ENCODE results near the gene SLC35B2. TPM values are rescaled to one million over a fixed set of nuclear protein-coding genes. Genes with fewer than 3 reads are reported as not detected.

Gene SLC35B2
- total and polyA plus RNA-seq, 2 experiments from 2014 or later = 14.0 to 30.9 TPM

DNA sequence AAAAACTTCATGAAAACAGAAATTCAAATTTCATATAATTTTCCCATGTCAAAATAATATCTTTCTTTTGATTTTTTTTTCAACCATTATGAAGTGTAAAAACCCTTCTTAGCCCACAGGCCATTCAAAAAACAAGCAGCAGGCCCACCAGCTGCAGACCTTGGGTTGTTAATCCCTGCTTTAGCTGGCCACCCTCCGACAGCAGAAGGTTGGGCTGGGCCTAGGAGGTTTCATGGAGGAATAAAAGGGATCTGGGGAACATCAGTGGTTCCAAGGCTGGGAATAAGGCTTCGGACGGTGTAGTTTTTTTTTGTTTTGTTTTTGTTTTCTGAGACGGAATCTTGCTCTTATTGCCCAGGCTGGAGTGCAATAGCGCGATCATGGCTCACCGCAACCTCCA is 14.0 kb downstream of the SLC35B2 start:
- Histone ChIP-seq H3K4me1 (ENCODE audit: insufficient read depth) (peaks cover 18% of the 10 kb centered on the region; the same call in 1 of the 2 replicates), H3K4me2 (no peak overlapping the region), H3K9me2 (ENCODE audit: insufficient read depth) (no peaks in the 10 kb centered on the region), H4K20me1 (replicated peaks; ENCODE audit: insufficient read depth) (peaks cover 12% of the 10 kb centered on the region), H3K27me3 (ENCODE audit: insufficient read depth) (0 out of 2 replicates have a peak, but pooled peaks cover 10% of the 10 kb centered on the region), H3K79me2 (replicated peaks; ENCODE audit: insufficient read depth) (peaks cover 19% of the 10 kb centered on the region), H3K27ac (ENCODE audit: low read depth) (no peak overlapping the region), H3K4me3 (no peak overlapping the region), H3F3A (replicated peaks; ENCODE audit: low read depth) (peaks cover 22% of the 10 kb centered on the region), H2AFZ (no peak overlapping the region), H3K36me3 (ENCODE audit: insufficient read depth) (peaks cover 5% of the 10 kb centered on the region; the same call in 1 of the 2 replicates)
- no peak for ATAC-seq
- Mint-ChIP-seq H3K27ac (no peak overlapping the region), H3K4me1 (peaks cover 15% of the 10 kb centered on the region), H3K4me3 (no peak overlapping the region), H3K36me3 (ENCODE audit: low read depth) (peaks cover 14% of the 10 kb centered on the region), H3K9me3 (peaks cover 9% of the 10 kb centered on the region), H3K27me3 (ENCODE audit: insufficient read depth, low read depth, poor library complexity) (peaks cover 44% of the 10 kb centered on the region)
- TF ChIP-seq, protein P1, sequence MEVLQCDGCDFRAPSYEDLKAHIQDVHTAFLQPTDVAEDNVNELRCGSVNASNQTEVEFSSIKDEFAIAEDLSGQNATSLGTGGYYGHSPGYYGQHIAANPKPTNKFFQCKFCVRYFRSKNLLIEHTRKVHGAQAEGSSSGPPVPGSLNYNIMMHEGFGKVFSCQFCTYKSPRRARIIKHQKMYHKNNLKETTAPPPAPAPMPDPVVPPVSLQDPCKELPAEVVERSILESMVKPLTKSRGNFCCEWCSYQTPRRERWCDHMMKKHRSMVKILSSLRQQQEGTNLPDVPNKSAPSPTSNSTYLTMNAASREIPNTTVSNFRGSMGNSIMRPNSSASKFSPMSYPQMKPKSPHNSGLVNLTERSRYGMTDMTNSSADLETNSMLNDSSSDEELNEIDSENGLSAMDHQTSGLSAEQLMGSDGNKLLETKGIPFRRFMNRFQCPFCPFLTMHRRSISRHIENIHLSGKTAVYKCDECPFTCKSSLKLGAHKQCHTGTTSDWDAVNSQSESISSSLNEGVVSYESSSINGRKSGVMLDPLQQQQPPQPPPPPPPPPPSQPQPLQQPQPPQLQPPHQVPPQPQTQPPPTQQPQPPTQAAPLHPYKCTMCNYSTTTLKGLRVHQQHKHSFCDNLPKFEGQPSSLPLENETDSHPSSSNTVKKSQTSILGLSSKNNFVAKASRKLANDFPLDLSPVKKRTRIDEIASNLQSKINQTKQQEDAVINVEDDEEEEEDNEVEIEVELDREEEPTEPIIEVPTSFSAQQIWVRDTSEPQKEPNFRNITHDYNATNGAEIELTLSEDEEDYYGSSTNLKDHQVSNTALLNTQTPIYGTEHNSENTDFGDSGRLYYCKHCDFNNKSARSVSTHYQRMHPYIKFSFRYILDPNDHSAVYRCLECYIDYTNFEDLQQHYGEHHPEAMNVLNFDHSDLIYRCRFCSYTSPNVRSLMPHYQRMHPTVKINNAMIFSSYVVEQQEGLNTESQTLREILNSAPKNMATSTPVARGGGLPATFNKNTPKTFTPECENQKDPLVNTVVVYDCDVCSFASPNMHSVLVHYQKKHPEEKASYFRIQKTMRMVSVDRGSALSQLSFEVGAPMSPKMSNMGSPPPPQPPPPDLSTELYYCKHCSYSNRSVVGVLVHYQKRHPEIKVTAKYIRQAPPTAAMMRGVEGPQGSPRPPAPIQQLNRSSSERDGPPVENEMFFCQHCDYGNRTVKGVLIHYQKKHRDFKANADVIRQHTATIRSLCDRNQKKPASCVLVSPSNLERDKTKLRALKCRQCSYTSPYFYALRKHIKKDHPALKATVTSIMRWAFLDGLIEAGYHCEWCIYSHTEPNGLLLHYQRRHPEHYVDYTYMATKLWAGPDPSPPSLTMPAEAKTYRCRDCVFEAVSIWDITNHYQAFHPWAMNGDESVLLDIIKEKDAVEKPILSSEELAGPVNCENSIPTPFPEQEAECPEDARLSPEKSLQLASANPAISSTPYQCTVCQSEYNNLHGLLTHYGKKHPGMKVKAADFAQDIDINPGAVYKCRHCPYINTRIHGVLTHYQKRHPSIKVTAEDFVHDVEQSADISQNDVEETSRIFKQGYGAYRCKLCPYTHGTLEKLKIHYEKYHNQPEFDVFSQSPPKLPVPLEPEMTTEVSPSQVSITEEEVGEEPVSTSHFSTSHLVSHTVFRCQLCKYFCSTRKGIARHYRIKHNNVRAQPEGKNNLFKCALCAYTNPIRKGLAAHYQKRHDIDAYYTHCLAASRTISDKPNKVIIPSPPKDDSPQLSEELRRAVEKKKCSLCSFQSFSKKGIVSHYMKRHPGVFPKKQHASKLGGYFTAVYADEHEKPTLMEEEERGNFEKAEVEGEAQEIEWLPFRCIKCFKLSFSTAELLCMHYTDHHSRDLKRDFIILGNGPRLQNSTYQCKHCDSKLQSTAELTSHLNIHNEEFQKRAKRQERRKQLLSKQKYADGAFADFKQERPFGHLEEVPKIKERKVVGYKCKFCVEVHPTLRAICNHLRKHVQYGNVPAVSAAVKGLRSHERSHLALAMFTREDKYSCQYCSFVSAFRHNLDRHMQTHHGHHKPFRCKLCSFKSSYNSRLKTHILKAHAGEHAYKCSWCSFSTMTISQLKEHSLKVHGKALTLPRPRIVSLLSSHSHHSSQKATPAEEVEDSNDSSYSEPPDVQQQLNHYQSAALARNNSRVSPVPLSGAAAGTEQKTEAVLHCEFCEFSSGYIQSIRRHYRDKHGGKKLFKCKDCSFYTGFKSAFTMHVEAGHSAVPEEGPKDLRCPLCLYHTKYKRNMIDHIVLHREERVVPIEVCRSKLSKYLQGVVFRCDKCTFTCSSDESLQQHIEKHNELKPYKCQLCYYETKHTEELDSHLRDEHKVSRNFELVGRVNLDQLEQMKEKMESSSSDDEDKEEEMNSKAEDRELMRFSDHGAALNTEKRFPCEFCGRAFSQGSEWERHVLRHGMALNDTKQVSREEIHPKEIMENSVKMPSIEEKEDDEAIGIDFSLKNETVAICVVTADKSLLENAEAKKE (CRISPR knock-in tag; IDR thresholded peaks at IDR 0.05) = no peak
- TF ChIP-seq CREB1 (CRISPR knock-in tag; IDR thresholded peaks at IDR 0.05; ENCODE audit: low read depth) (no peak), ZNF114 (CRISPR knock-in tag; IDR thresholded peaks at IDR 0.05) (no peak), JUNB (IDR thresholded peaks at IDR 0.05; ENCODE audit: unreplicated experiment) (no peak), NANOG (IDR thresholded peaks at IDR 0.05; ENCODE audit: borderline replicate concordance) (no peak), POLR2AphosphoS5 (IDR thresholded peaks at IDR 0.05; ENCODE audit: low read depth) (no peak), STAT1 (IDR thresholded peaks at IDR 0.05; ENCODE audit: unreplicated experiment) (no peak)
- TF ChIP-seq, protein P2, sequence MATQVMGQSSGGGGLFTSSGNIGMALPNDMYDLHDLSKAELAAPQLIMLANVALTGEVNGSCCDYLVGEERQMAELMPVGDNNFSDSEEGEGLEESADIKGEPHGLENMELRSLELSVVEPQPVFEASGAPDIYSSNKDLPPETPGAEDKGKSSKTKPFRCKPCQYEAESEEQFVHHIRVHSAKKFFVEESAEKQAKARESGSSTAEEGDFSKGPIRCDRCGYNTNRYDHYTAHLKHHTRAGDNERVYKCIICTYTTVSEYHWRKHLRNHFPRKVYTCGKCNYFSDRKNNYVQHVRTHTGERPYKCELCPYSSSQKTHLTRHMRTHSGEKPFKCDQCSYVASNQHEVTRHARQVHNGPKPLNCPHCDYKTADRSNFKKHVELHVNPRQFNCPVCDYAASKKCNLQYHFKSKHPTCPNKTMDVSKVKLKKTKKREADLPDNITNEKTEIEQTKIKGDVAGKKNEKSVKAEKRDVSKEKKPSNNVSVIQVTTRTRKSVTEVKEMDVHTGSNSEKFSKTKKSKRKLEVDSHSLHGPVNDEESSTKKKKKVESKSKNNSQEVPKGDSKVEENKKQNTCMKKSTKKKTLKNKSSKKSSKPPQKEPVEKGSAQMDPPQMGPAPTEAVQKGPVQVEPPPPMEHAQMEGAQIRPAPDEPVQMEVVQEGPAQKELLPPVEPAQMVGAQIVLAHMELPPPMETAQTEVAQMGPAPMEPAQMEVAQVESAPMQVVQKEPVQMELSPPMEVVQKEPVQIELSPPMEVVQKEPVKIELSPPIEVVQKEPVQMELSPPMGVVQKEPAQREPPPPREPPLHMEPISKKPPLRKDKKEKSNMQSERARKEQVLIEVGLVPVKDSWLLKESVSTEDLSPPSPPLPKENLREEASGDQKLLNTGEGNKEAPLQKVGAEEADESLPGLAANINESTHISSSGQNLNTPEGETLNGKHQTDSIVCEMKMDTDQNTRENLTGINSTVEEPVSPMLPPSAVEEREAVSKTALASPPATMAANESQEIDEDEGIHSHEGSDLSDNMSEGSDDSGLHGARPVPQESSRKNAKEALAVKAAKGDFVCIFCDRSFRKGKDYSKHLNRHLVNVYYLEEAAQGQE (IDR thresholded peaks at IDR 0.05; ENCODE audit: unreplicated experiment) = no peak
- TF ChIP-seq, protein P3, sequence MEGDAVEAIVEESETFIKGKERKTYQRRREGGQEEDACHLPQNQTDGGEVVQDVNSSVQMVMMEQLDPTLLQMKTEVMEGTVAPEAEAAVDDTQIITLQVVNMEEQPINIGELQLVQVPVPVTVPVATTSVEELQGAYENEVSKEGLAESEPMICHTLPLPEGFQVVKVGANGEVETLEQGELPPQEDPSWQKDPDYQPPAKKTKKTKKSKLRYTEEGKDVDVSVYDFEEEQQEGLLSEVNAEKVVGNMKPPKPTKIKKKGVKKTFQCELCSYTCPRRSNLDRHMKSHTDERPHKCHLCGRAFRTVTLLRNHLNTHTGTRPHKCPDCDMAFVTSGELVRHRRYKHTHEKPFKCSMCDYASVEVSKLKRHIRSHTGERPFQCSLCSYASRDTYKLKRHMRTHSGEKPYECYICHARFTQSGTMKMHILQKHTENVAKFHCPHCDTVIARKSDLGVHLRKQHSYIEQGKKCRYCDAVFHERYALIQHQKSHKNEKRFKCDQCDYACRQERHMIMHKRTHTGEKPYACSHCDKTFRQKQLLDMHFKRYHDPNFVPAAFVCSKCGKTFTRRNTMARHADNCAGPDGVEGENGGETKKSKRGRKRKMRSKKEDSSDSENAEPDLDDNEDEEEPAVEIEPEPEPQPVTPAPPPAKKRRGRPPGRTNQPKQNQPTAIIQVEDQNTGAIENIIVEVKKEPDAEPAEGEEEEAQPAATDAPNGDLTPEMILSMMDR (conservative IDR thresholded peaks at IDR 0.05; ENCODE audit: low read depth in 2 of 2) = no peak
- TF ChIP-seq, protein P4, sequence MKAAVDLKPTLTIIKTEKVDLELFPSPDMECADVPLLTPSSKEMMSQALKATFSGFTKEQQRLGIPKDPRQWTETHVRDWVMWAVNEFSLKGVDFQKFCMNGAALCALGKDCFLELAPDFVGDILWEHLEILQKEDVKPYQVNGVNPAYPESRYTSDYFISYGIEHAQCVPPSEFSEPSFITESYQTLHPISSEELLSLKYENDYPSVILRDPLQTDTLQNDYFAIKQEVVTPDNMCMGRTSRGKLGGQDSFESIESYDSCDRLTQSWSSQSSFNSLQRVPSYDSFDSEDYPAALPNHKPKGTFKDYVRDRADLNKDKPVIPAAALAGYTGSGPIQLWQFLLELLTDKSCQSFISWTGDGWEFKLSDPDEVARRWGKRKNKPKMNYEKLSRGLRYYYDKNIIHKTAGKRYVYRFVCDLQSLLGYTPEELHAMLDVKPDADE (IDR thresholded peaks at IDR 0.05) = no peak
- DNase-seq (ENCODE audit: low spot score) = no peak

All from GM23338 (cell line).